Activated CD8-positive, alpha-beta memory T cell treated with anti-CD3 and anti-CD28 coated beads, Interleukin-2, amount 10 ng/mL, durations not matched to agents 7 days and 5 days (primary cell): ENCODE data around the gene ADRA2B. TPM values are rescaled to one million over a fixed set of nuclear protein-coding genes. Genes with fewer than 3 reads are reported as not detected.
A peak's percentile ranks its signal among the peaks of the same experiment; 100 is the strongest.

Source experiments
- ATAC-seq: fragments of 150-1000 bp; cut with Tn5 transposase; one replicate; pipeline ENCODE4 v1.10.0; 2021; ENCODE audit warnings: moderate library complexity
- CTCF ChIA-PET: fragments of 350-600 bp; sonication (Branson Sonifier 250); formaldehyde crosslinking; loops from one replicate; lab custom pipeline; 2021; ENCODE audit warnings: antibody characterized with exemption; lab: Charles Lee
- DNase-seq: peaks from one replicate; pipeline ENCODE4 v3.0.0-alpha.2; 2020
- H3K27ac Mint-ChIP-seq: one replicate; pipeline ENCODE4 v1.8.0; 2021; ENCODE audit warnings: mild to moderate bottlenecking, mixed read lengths
- H3K27me3 Mint-ChIP-seq: one replicate; pipeline ENCODE4 v1.8.0; 2021; ENCODE audit warnings: mixed read lengths
- H3K36me3 Mint-ChIP-seq: one replicate; pipeline ENCODE4 v1.8.0; 2021; ENCODE audit warnings: mild to moderate bottlenecking, mixed read lengths
- H3K4me1 Mint-ChIP-seq: one replicate; pipeline ENCODE4 v1.8.0; 2021; ENCODE audit warnings: mixed read lengths
- H3K4me3 Mint-ChIP-seq: one replicate; pipeline ENCODE4 v1.8.0; 2021; ENCODE audit warnings: mild to moderate bottlenecking, moderate library complexity, mixed read lengths
- H3K9me3 Mint-ChIP-seq: one replicate; pipeline ENCODE4 v1.8.0; 2022; ENCODE audit warnings: low read depth, mixed read lengths
- total RNA-seq, 2 experiments: library from RNA; stranded (reverse); gene quantifications; one replicate each; pipeline ENCODE4 v1.2.3, GENCODE V29; 2021

The ADRA2B gene
- total RNA-seq, 2 experiments from 2014 or later, result 0.09 to 0.15 TPM

- Mint-ChIP-seq H3K36me3 (no peaks in the 10 kb centered on the region), H3K9me3 (no peaks in the 10 kb centered on the region), H3K4me1 (peaks cover 27% of the 10 kb centered on the region), H3K27me3 (peaks cover 34% of the 10 kb centered on the region), H3K4me3 (peak overlapping the region; percentile 32), H3K27ac (no peak overlapping the region)
- peak; percentile 63 for DNase-seq
- ATAC-seq, result peak; percentile 85
- CTCF ChIA-PET, result interaction anchor here (0.5 to 4.1 kb wide), 37 partner anchors 9 to 648 kb away, joined by 3 to 44 read pairs (median 5); partner anchors contain the start of genes ANKRD36C, ASTL, DUSP2 and STARD7
These were observed 635 bp upstream of the ADRA2B start for GRCh38 chr2:96116879-96117533.

- H3K4me3 Mint-ChIP-seq, result peak overlapping the region; percentile 55
- H3K27me3 Mint-ChIP-seq, result peaks cover 26% of the 10 kb centered on the region
- H3K27ac Mint-ChIP-seq, result no peak overlapping the region
- DNase-seq (no peak), ATAC-seq (peak; percentile 1)
- no peaks in the 10 kb centered on the region for H3K9me3 Mint-ChIP-seq
- H3K36me3 Mint-ChIP-seq, result no peaks in the 10 kb centered on the region
- peaks cover 23% of the 10 kb centered on the region for H3K4me1 Mint-ChIP-seq
- CTCF ChIA-PET, result interaction anchor here (0.7 to 4.1 kb wide), 14 partner anchors 11 to 173 kb away, joined by 3 to 44 read pairs (median 8); partner anchors contain the start of genes ANKRD36C and ASTL
These were observed 544 bp downstream of the ADRA2B start for GRCh38 chr2:96115631-96116423.

- ATAC-seq, result no peak
- Mint-ChIP-seq H3K27me3 (peaks cover 20% of the 10 kb centered on the region), H3K4me3 (peak overlapping the region; percentile 55), H3K9me3 (no peaks in the 10 kb centered on the region), H3K4me1 (peaks cover 16% of the 10 kb centered on the region), H3K27ac (no peak overlapping the region), H3K36me3 (no peaks in the 10 kb centered on the region)
- DNase-seq, result no peak
- CTCF ChIA-PET, result interaction anchor here (0.6 to 4.1 kb wide), 5 partner anchors 10 to 122 kb away, joined by 3 to 44 read pairs (median 7); no protein-coding TSS in a partner anchor
These were observed 1.3 kb downstream of the ADRA2B start for GRCh38 chr2:96114903-96115581.

- no peak overlapping the region for H3K4me3 Mint-ChIP-seq
- ATAC-seq (no peak), DNase-seq (no peak)
- H3K27ac Mint-ChIP-seq, result no peak overlapping the region
- CTCF ChIA-PET, result interaction anchor here (0.6 to 1.3 kb wide), 2 partner anchors 57 to 122 kb away, joined by 3 to 7 read pairs; no protein-coding TSS in a partner anchor
- H3K4me1 Mint-ChIP-seq, result peaks cover 11% of the 10 kb centered on the region
- H3K9me3 Mint-ChIP-seq, result no peaks in the 10 kb centered on the region
- no peaks in the 10 kb centered on the region for H3K36me3 Mint-ChIP-seq
- peaks cover 18% of the 10 kb centered on the region for H3K27me3 Mint-ChIP-seq
These were observed 1.8 kb downstream of the ADRA2B start for GRCh38 chr2:96114546-96114902.

GRCh38 chr2:96113951-96114350 is 2.4 kb downstream of the ADRA2B start:
- Mint-ChIP-seq H3K9me3 (no peaks in the 10 kb centered on the region), H3K4me1 (peaks cover 11% of the 10 kb centered on the region), H3K36me3 (no peaks in the 10 kb centered on the region), H3K27me3 (peaks cover 13% of the 10 kb centered on the region), H3K27ac (no peak overlapping the region), H3K4me3 (no peak overlapping the region)
- CTCF ChIA-PET, result interaction anchor here (0.6 to 2.6 kb wide), 4 partner anchors 9 to 121 kb away, joined by 3 to 13 read pairs (median 6); no protein-coding TSS in a partner anchor
- no peak for DNase-seq
- ATAC-seq, result no peak

- no peak for ATAC-seq
- no peak for DNase-seq
- no peak overlapping the region for H3K4me3 Mint-ChIP-seq
- no peaks in the 10 kb centered on the region for H3K36me3 Mint-ChIP-seq
- peaks cover 11% of the 10 kb centered on the region for H3K4me1 Mint-ChIP-seq
- no peak overlapping the region for H3K27ac Mint-ChIP-seq
- H3K9me3 Mint-ChIP-seq, result no peaks in the 10 kb centered on the region
- H3K27me3 Mint-ChIP-seq, result peaks cover 13% of the 10 kb centered on the region
- CTCF ChIA-PET, result interaction anchor here (0.6 to 2.6 kb wide), 5 partner anchors 9 to 121 kb away, joined by 3 to 13 read pairs (median 3); partner anchors contain the start of gene ASTL
These were observed 3.0 kb downstream of the ADRA2B start for GRCh38 chr2:96113367-96113677.

GRCh38 chr2:96112501-96113366 is 3.6 kb downstream of the ADRA2B start:
- no peak for ATAC-seq
- H3K36me3 Mint-ChIP-seq, result no peaks in the 10 kb centered on the region
- no peak for DNase-seq
- H3K4me3 Mint-ChIP-seq, result no peak overlapping the region
- peaks cover 10% of the 10 kb centered on the region for H3K27me3 Mint-ChIP-seq
- CTCF ChIA-PET, result interaction anchor here (0.7 to 2.6 kb wide), 5 partner anchors 8 to 120 kb away, joined by 3 to 13 read pairs (median 3); partner anchors contain the start of gene ASTL
- peaks cover 11% of the 10 kb centered on the region for H3K4me1 Mint-ChIP-seq
- no peaks in the 10 kb centered on the region for H3K9me3 Mint-ChIP-seq
- H3K27ac Mint-ChIP-seq, result no peak overlapping the region

- peaks cover 6% of the 10 kb centered on the region for H3K4me1 Mint-ChIP-seq
- no peak overlapping the region for H3K4me3 Mint-ChIP-seq
- no peaks in the 10 kb centered on the region for H3K36me3 Mint-ChIP-seq
- H3K9me3 Mint-ChIP-seq, result no peaks in the 10 kb centered on the region
- CTCF ChIA-PET, result interaction anchor here (1.4 to 2.6 kb wide), 2 partner anchors 9 to 119 kb away, joined by 3 to 8 read pairs; no protein-coding TSS in a partner anchor
- peaks cover 10% of the 10 kb centered on the region for H3K27me3 Mint-ChIP-seq
- DNase-seq (no peak), ATAC-seq (no peak)
- H3K27ac Mint-ChIP-seq, result no peak overlapping the region
These were observed 4.4 kb downstream of the ADRA2B start for GRCh38 chr2:96111823-96112500.

- ATAC-seq, result no peak
- CTCF ChIA-PET, result interaction anchor here (2.6 kb wide), 1 partner anchor 119 kb away, joined by 8 read pairs; no protein-coding TSS in a partner anchor
- H3K9me3 Mint-ChIP-seq, result no peaks in the 10 kb centered on the region
- peaks cover 10% of the 10 kb centered on the region for H3K27me3 Mint-ChIP-seq
- no peak for DNase-seq
- H3K4me3 Mint-ChIP-seq, result no peak overlapping the region
- no peaks in the 10 kb centered on the region for H3K36me3 Mint-ChIP-seq
- H3K4me1 Mint-ChIP-seq, result peaks cover 6% of the 10 kb centered on the region
- no peak overlapping the region for H3K27ac Mint-ChIP-seq
These were observed 5.1 kb downstream of the ADRA2B start for GRCh38 chr2:96111257-96111640.

GRCh38 chr2:96110621-96111256 is 5.6 kb downstream of the ADRA2B start:
- H3K4me1 Mint-ChIP-seq, result peaks cover 5% of the 10 kb centered on the region
- ATAC-seq (no peak), DNase-seq (no peak)
- peaks cover 7% of the 10 kb centered on the region for H3K27me3 Mint-ChIP-seq
- no peaks in the 10 kb centered on the region for H3K36me3 Mint-ChIP-seq
- CTCF ChIA-PET, result interaction anchor here (1.8 kb wide), 1 partner anchor 88 kb away, joined by 4 read pairs; no protein-coding TSS in a partner anchor
- peaks cover under 1% of the 10 kb centered on the region for H3K9me3 Mint-ChIP-seq
- H3K4me3 Mint-ChIP-seq, result no peak overlapping the region
- H3K27ac Mint-ChIP-seq, result no peak overlapping the region

GRCh38 chr2:96109931-96110511 is 6.3 kb downstream of the ADRA2B start:
- CTCF ChIA-PET, result interaction anchor here (1.8 kb wide), 1 partner anchor 88 kb away, joined by 4 read pairs; no protein-coding TSS in a partner anchor
- Mint-ChIP-seq H3K27ac (no peak overlapping the region), H3K4me1 (no peaks in the 10 kb centered on the region), H3K36me3 (no peaks in the 10 kb centered on the region), H3K9me3 (peaks cover 7% of the 10 kb centered on the region), H3K27me3 (no peaks in the 10 kb centered on the region), H3K4me3 (no peak overlapping the region)
- ATAC-seq (no peak), DNase-seq (no peak)
